B cell (primary cell): Measurements from ENCODE around the gene DDX39B. TPM values are rescaled to one million over a fixed set of nuclear protein-coding genes. Genes with fewer than 3 reads are reported as not detected.
"Not testable (repeated sequence)": the region's sequence is repeated elsewhere in the genome, so short reads cannot be mapped to it uniquely, and the experiment has no call there.

Experiments
- ATAC-seq: fragments of 200-7000 bp; cut with Tn5 transposase; one replicate; pipeline ENCODE4 v1.10.0; 2021; ENCODE audit warnings: low read depth, mild to moderate bottlenecking, moderate number of reproducible peaks, moderate library complexity
- CTCF ChIA-PET: fragments of 350-600 bp; sonication (Branson Sonifier 250); formaldehyde crosslinking; loops from one replicate; lab custom pipeline; 2021; ENCODE audit warnings: antibody characterized with exemption, inconsistent platforms; lab: Charles Lee
- POLR2A ChIA-PET: fragments of 350-600 bp; sonication (Branson Sonifier 250); formaldehyde crosslinking; loops from one replicate; lab custom pipeline; 2021; ENCODE audit warnings: antibody characterized with exemption; lab: Charles Lee
- DNase-seq: peaks from one replicate; pipeline ENCODE4 v3.0.0; 2013
- H2AFZ ChIP-seq: 2 replicates; pipeline ENCODE4 v1.6.1; 2012; ENCODE audit warnings: mild to moderate bottlenecking, low read depth, low read length; ENCODE audit not compliant: insufficient read depth, poor library complexity, severe bottlenecking
- H3K27ac ChIP-seq, 2 donors: 1 replicate in 1 of 2; 2 replicates in 1 of 2; pipeline ENCODE4 v1.5.1; 2012 to 2013; ENCODE audit warnings: low read length in 2 of 2, mild to moderate bottlenecking in 2 of 2, moderate library complexity in 1 of 2
- H3K27me3 ChIP-seq, 4 experiments: fragments of 200-600 bp in 1 of 4; sonication (generic) in 1 of 4; replicated peaks in 1 of 4; 1 replicate in 2 of 4; 2 replicates in 2 of 4; pipeline versions ENCODE4 v1.6.1 to v1.7.0; 2013 to 2016; ENCODE audit warnings: low read length in 3 of 4, mild to moderate bottlenecking in 2 of 4, mixed read lengths in 1 of 4, moderate library complexity in 1 of 4; ENCODE audit not compliant: insufficient read depth in 4 of 4, control insufficient read depth in 3 of 4; ENCODE audit errors: control extremely low read depth in 1 of 4
- H3K36me3 ChIP-seq, 2 experiments: replicated peaks in 1 of 2; 1 replicate in 1 of 2; 2 replicates in 1 of 2; pipeline versions ENCODE4 v1.6.1 to v1.7.1; 2013; ENCODE audit warnings: low read length in 1 of 2; ENCODE audit not compliant: insufficient read depth in 2 of 2, control insufficient read depth in 1 of 2; ENCODE audit errors: control extremely low read depth in 1 of 2, extremely low read depth in 1 of 2
- H3K4me1 ChIP-seq, 2 donors: fragments of 200-600 bp in 1 of 2; sonication (generic) in 1 of 2; 1 replicate in 1 of 2; 2 replicates in 1 of 2; pipeline versions ENCODE4 v1.5.1 to v1.6.1; 2013 to 2017; ENCODE audit warnings: low read length in 2 of 2; ENCODE audit not compliant: control insufficient read depth in 2 of 2, insufficient read depth in 2 of 2
- H3K4me2 ChIP-seq: replicated peaks from 2 replicates; pipeline ENCODE3; 2012; ENCODE audit warnings: mild to moderate bottlenecking, low read depth, low read length; ENCODE audit not compliant: poor library complexity, severe bottlenecking
- H3K4me3 ChIP-seq, 5 experiments: fragments of 200-600 bp in 1 of 5; sonication (generic) in 1 of 5; 1 replicate in 3 of 5; 2 replicates in 2 of 5; pipeline versions ENCODE4 v1.5.1 to v1.7.0; 2011 to 2016; ENCODE audit warnings: low read length in 4 of 5, mild to moderate bottlenecking in 4 of 5, low read depth in 2 of 5, control low read depth in 1 of 5, moderate library complexity in 1 of 5; ENCODE audit not compliant: insufficient read depth in 1 of 5; ENCODE audit errors: control extremely low read depth in 1 of 5, extremely low read depth in 1 of 5
- H3K79me2 ChIP-seq: fragments of 200-600 bp; sonication (generic); one replicate; pipeline ENCODE4 v1.6.0; 2016; ENCODE audit warnings: low read length; ENCODE audit not compliant: control insufficient read depth, insufficient read depth
- H3K9ac ChIP-seq: fragments of 200-600 bp; sonication (generic); 2 replicates; pipeline ENCODE4 v1.6.1; 2017; ENCODE audit warnings: mild to moderate bottlenecking, low read length, moderate library complexity
- H3K9me3 ChIP-seq, 3 donors: one replicate each; pipeline versions ENCODE4 v1.6.1 to v1.7.1; 2013; ENCODE audit warnings: low read length in 2 of 3; ENCODE audit not compliant: control insufficient read depth in 2 of 3, insufficient read depth in 1 of 3; ENCODE audit errors: control extremely low read depth in 1 of 3
- H4K20me1 ChIP-seq: 2 replicates; pipeline ENCODE4 v1.6.0; 2012; ENCODE audit warnings: mild to moderate bottlenecking, low read length; ENCODE audit not compliant: insufficient read depth, control insufficient read depth, poor library complexity, severe bottlenecking
- H3K27ac Mint-ChIP-seq: one replicate; pipeline ENCODE4 v1.8.0; 2021; ENCODE audit warnings: mixed read lengths
- H3K27me3 Mint-ChIP-seq: one replicate; pipeline ENCODE4 v1.8.0; 2021; ENCODE audit warnings: mixed read lengths
- H3K4me1 Mint-ChIP-seq: one replicate; pipeline ENCODE4 v1.8.0; 2021; ENCODE audit warnings: mixed read lengths
- H3K4me3 Mint-ChIP-seq: one replicate; pipeline ENCODE4 v1.8.0; 2021; ENCODE audit warnings: mixed read lengths
- H3K9me3 Mint-ChIP-seq: one replicate; pipeline ENCODE4 v1.8.0; 2022; ENCODE audit warnings: mixed read lengths; ENCODE audit not compliant: insufficient read depth
- EZH2 ChIP-seq: IDR thresholded peaks from 2 replicates; pipeline ENCODE4 v1.6.1; 2012; ENCODE audit warnings: borderline replicate concordance, low read depth, mild to moderate bottlenecking, moderate library complexity, low read length; ENCODE audit not compliant: insufficient read depth, poor library complexity, severe bottlenecking
- WGBS: methylation state at CpG from one replicate; pipeline ENCODE4 v1.1.5; 2013; ENCODE audit warnings: missing lambda C conversion rate; ENCODE audit not compliant: insufficient coverage; 5-methylcytosine and 5-hydroxymethylcytosine counted together
- intact Hi-C: fragments of 100-400 bp; cut with micrococcal nuclease; formaldehyde crosslinking; loops from one replicate; pipeline ENCODE4 v1.10.0; 2022
- polyA plus RNA-seq: library from polyadenylated mRNA; depleted of rRNA; stranded (reverse); fragments of >200 nt; gene quantifications from 2 replicates; pipeline ENCODE4 v1.2.3, GENCODE V29; 2012
- total RNA-seq, 2 donors: library from RNA; stranded (reverse); fragments of 120-200 nt in 1 of 2; gene quantifications; 1 replicate in 1 of 2; 2 replicates in 1 of 2; pipeline versions ENCODE4 v1.2.3 to v1.2.4, GENCODE V29; 2013 to 2022
- TF ChIP-seq, protein P1 (sequence below): fragments of 200-600 bp; IDR thresholded peaks from one replicate; pipeline ENCODE4 v1.8.0; 2022; ENCODE audit warnings: antibody characterized with exemption, mild to moderate bottlenecking

The DDX39B gene
- total and polyA plus RNA-seq, 2 donors (not counting 1 experiment from before 2014, with no cell fraction given) = 576 to 838 TPM

DNA sequence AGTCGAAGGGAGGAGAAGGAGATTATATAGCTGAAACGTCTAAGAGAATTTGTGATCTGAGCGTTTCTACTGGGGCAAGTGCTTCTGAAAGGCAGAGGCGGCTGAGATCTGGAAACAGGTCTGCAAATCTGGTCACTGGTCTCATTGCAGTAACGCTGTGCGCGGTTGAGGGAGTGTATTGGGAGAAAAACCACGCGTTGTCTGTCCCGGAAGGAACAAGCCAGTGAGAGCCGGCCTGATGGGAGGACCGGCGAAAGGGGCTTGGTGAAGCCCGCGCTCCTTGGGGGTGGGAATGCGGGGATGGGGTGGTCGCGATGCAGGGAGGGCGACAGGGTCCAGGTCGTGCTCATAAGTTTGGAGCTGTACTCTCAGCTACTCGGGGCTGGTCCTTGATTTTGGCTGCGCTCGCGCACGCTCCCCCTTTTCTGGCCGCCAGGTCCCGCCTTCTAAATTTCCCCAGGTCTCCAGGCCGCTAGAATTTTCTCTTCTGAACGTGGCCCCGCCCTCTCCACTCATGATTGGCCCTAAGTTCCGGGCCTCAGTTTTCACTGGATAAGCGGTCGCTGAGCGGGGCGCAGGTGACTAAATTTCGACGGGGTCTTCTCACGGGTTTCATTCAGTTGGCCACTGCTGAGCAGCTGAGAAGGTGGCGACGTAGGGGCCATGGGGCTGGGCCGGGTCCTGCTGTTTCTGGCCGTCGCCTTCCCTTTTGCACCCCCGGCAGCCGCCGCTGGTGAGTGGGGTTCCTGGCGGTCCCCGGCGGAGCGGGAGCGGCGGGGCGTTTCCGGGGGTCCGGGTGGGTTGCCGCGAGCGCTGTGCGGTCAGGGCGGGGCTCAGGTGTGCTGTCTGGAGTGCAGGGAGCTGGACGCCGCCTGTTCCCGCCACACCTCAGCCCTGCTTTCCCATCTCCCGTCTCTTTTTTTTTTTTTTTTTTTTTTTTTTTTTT, 44.0 kb downstream of the DDX39B start, which contains the start of gene MICB:
MICB (plus strand) TSS at position 615 of the 946 bp plus-strand sequence; CDS start at position 664, 49 bp downstream.
- ChIA-PET POLR2A (interaction anchor here (0.7 to 2.4 kb wide), 5 partner anchors 32 to 97 kb away, joined by 3 to 10 read pairs (median 3); partner anchors contain the start of genes DDX39B and NFKBIL1), CTCF (interaction anchor here (1.1 to 3.5 kb wide), 5 partner anchors 44 to 101 kb away, joined by 3 to 10 read pairs (median 7); partner anchors contain the start of genes ATP6V1G2 and DDX39B)
- peak within 1 kb of the TSS; percentile 83 for H3K4me3 Mint-ChIP-seq
- H3K79me2 ChIP-seq = peaks cover 93% of the 10 kb centered on the region
- no peaks in the 10 kb centered on the region for H3K27me3 ChIP-seq
- H2AFZ ChIP-seq = peak within 1 kb of the TSS; percentile 74
- H3K4me2 ChIP-seq = peak within 1 kb of the TSS; percentile 93
- H3K9me3 ChIP-seq = no peaks in the 10 kb centered on the region
- peak; percentile 75 for ATAC-seq
- intact Hi-C loops = loop anchor here (1.0 to 10.0 kb wide), 3 partner anchors 43 to 697 kb away; partner anchors contain the start of genes GPSM3, NEU1 and PBX2
- WGBS = under 1% methylated on average over 59 of the region's 64 CpGs
- H3K9me3 Mint-ChIP-seq = no peaks in the 10 kb centered on the region
- TF ChIP-seq EZH2 = no peak
- TF ChIP-seq, protein P1, sequence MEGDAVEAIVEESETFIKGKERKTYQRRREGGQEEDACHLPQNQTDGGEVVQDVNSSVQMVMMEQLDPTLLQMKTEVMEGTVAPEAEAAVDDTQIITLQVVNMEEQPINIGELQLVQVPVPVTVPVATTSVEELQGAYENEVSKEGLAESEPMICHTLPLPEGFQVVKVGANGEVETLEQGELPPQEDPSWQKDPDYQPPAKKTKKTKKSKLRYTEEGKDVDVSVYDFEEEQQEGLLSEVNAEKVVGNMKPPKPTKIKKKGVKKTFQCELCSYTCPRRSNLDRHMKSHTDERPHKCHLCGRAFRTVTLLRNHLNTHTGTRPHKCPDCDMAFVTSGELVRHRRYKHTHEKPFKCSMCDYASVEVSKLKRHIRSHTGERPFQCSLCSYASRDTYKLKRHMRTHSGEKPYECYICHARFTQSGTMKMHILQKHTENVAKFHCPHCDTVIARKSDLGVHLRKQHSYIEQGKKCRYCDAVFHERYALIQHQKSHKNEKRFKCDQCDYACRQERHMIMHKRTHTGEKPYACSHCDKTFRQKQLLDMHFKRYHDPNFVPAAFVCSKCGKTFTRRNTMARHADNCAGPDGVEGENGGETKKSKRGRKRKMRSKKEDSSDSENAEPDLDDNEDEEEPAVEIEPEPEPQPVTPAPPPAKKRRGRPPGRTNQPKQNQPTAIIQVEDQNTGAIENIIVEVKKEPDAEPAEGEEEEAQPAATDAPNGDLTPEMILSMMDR = no peak
- DNase-seq = peak; percentile 90
- H3K4me3 ChIP-seq = peak within 1 kb of the TSS; percentile 32 to 82 (median 64)
- no peaks in the 10 kb centered on the region for H3K27me3 Mint-ChIP-seq
- peaks cover 66% of the 10 kb centered on the region for H3K4me1 Mint-ChIP-seq
- H3K9ac ChIP-seq = peak within 1 kb of the TSS; percentile 78
- peaks cover 40% of the 10 kb centered on the region for H4K20me1 ChIP-seq
- peak within 1 kb of the TSS; percentile 47 to 86 for H3K27ac ChIP-seq
- H3K4me1 ChIP-seq = peaks cover 39 to 44% of the 10 kb centered on the region in 2 donors
- peak within 1 kb of the TSS; percentile 93 for H3K27ac Mint-ChIP-seq
- no peaks in the 10 kb centered on the region for H3K36me3 ChIP-seq

DNA sequence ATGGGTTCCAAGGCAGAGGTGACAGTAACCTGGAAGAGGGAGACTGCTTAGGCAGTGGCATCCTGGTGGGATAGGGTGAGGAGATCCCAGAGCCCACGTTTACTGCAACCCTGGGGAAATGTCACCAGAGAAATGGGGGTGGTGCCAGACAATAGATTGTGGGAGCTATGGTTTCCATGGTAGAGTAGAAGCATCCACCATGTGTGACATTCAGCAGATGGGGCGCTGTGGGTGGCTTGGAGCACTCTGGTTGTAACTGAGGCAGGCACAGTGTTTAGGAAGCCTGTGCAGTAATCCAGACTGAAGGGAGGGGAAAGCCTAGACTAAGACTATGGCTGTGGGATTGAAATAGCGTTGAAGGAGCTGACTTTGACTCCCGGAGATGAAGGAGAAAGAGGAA, 45.0 kb downstream of the DDX39B start:
- ATAC-seq, DNase-seq, H3K9me3 Mint-ChIP-seq, H3K36me3 ChIP-seq, H3K9me3 ChIP-seq, H3K27me3 Mint-ChIP-seq, H2AFZ ChIP-seq, H3K27me3 ChIP-seq: not testable (repeated sequence)
- Histone ChIP-seq H3K79me2 (peaks cover 86% of the 10 kb centered on the region), H3K4me1 (peaks cover 41 to 54% of the 10 kb centered on the region in 2 donors), H3K27ac (peak overlapping the region in 1 of 2 donors; percentile 86), H3K4me2 (peak overlapping the region; percentile 93), H4K20me1 (peaks cover 35% of the 10 kb centered on the region), H3K4me3 (peak overlapping the region in 4 of 5 experiments; percentile 49 to 82 (median 71)), H3K9ac (peak overlapping the region; percentile 78)
- CTCF ChIA-PET = interaction anchor here (1.1 to 3.5 kb wide), 5 partner anchors 45 to 102 kb away, joined by 3 to 10 read pairs (median 7); partner anchors contain the start of genes ATP6V1G2 and DDX39B
- POLR2A ChIA-PET = interaction anchor here (0.5 to 2.4 kb wide), 5 partner anchors 33 to 889 kb away, joined by 3 to 10 read pairs (median 4); partner anchors contain the start of genes DDX39B and NFKBIL1
- Mint-ChIP-seq H3K4me3 (peak overlapping the region; percentile 83), H3K27ac (peak overlapping the region; percentile 93), H3K4me1 (peaks cover 63% of the 10 kb centered on the region)
- WGBS = 44% methylated on average over 4 of the region's 4 CpGs
- intact Hi-C loops = loop anchor here (10.0 kb wide), 2 partner anchors 368 to 698 kb away; partner anchors contain the start of genes GPSM3, NEU1 and PBX2
